ENCODE measurements around the gene SLC2A4RG. TPM values are rescaled to one million over a fixed set of nuclear protein-coding genes. Genes with fewer than 3 reads are reported as not detected.

The SLC2A4RG gene
- total RNA-seq, 1 donor from 2014 or later = 64.1 TPM

GRCh38 chr20:63740627-63741353 is 1.2 kb downstream of the SLC2A4RG start:
- peaks cover 30% of the 10 kb centered on the region for H3K4me1 ChIP-seq
- peaks cover 30% of the 10 kb centered on the region for H3K36me3 ChIP-seq
- H3K9me3 ChIP-seq = no peaks in the 10 kb centered on the region
- peak overlapping the region; percentile 63 for H3K4me3 ChIP-seq
- DNase-seq (peak; percentile 95), ATAC-seq (peak; percentile 75)
- H3K27me3 ChIP-seq = no peaks in the 10 kb centered on the region
- TF ChIP-seq CTCF (IDR thresholded peaks at IDR 0.05) = no peak
- intact Hi-C loops (cut with DNase I) = no loop called here
- peak overlapping the region; percentile 86 for H3K27ac ChIP-seq

- DNase-seq (no peak), ATAC-seq (no peak)
- Histone ChIP-seq H3K36me3 (peaks cover 26% of the 10 kb centered on the region), H3K27me3 (no peaks in the 10 kb centered on the region), H3K4me3 (peak overlapping the region; percentile 63), H3K4me1 (peaks cover 30% of the 10 kb centered on the region), H3K27ac (peak overlapping the region; percentile 86), H3K9me3 (no peaks in the 10 kb centered on the region)
- TF ChIP-seq CTCF (IDR thresholded peaks at IDR 0.05) = no peak
- intact Hi-C loops (cut with DNase I) = no loop called here
These were observed 1.7 kb downstream of the SLC2A4RG start for GRCh38 chr20:63741354-63741675.

GRCh38 chr20:63741676-63742380 is 2.3 kb downstream of the SLC2A4RG start:
- Histone ChIP-seq H3K27me3 (no peaks in the 10 kb centered on the region), H3K27ac (peak overlapping the region; percentile 86), H3K4me1 (peaks cover 30% of the 10 kb centered on the region), H3K4me3 (peak overlapping the region; percentile 63), H3K36me3 (peaks cover 26% of the 10 kb centered on the region), H3K9me3 (no peaks in the 10 kb centered on the region)
- intact Hi-C loops (cut with DNase I) = no loop called here
- no peak for TF ChIP-seq CTCF (IDR thresholded peaks at IDR 0.05)
- DNase-seq (peak; percentile 66), ATAC-seq (no peak)

- peaks cover 26% of the 10 kb centered on the region for H3K36me3 ChIP-seq
These were observed 2.9 kb downstream of the SLC2A4RG start for GRCh38 chr20:63742381-63743024.

More at GRCh38 chr20:63742381-63743024, 2.9 kb downstream of the SLC2A4RG start:
- no peak for ATAC-seq
- intact Hi-C loops (cut with DNase I) = no loop called here
- Histone ChIP-seq H3K4me1 (peaks cover 27% of the 10 kb centered on the region), H3K27ac (no peak overlapping the region), H3K4me3 (no peak overlapping the region), H3K9me3 (no peaks in the 10 kb centered on the region), H3K27me3 (no peaks in the 10 kb centered on the region)
- peak; percentile 68 for DNase-seq
- no peak for TF ChIP-seq CTCF (IDR thresholded peaks at IDR 0.05)

Measured in upper lobe of right lung (tissue), 1 donor.